Measurements from ENCODE around the gene HBG1.
"Not testable (repeated sequence)": the region's sequence is repeated elsewhere in the genome, so short reads cannot be mapped to it uniquely, and the experiment has no call there.

HBG1 gene

GRCh38 chr11:5250543-5251204 lies 1.0 kb upstream of the HBG1 start:
- TF ChIP-seq ZFX (IDR thresholded peaks at IDR 0.05; ENCODE audit: borderline replicate concordance) (no peak), CTCF (IDR thresholded peaks at IDR 0.05) (no peak)

GRCh38 chr11:5248498-5248897 lies 1.2 kb downstream of the HBG1 start:
- not testable (repeated sequence) for H3K27ac ChIP-seq

More at GRCh38 chr11:5250543-5251204, 1.0 kb upstream of the HBG1 start:
- H3K27ac ChIP-seq, result no peak overlapping the region

- H3K27ac ChIP-seq, result no peak overlapping the region
- TF ChIP-seq ZFX (IDR thresholded peaks at IDR 0.05; ENCODE audit: borderline replicate concordance), result no peak
- TF ChIP-seq CTCF (IDR thresholded peaks at IDR 0.05), result no peak
Measured at GRCh38 chr11:5247472-5248192, 2.0 kb downstream of the HBG1 start.

GRCh38 chr11:5246772-5247471 lies 2.7 kb downstream of the HBG1 start:
- H3K27ac ChIP-seq, result no peak overlapping the region
- TF ChIP-seq CTCF (IDR thresholded peaks at IDR 0.05) (no peak), ZFX (IDR thresholded peaks at IDR 0.05; ENCODE audit: borderline replicate concordance) (no peak)

- no peak overlapping the region for H3K27ac ChIP-seq
- TF ChIP-seq ZFX (IDR thresholded peaks at IDR 0.05; ENCODE audit: borderline replicate concordance), result no peak
Measured at GRCh38 chr11:5245155-5245554, 4.5 kb downstream of the HBG1 start.

GRCh38 chr11:5243816-5244180 lies 5.9 kb downstream of the HBG1 start:
- TF ChIP-seq ZFX (IDR thresholded peaks at IDR 0.05; ENCODE audit: borderline replicate concordance), result no peak
- TF ChIP-seq CTCF (IDR thresholded peaks at IDR 0.05), result no peak
- no peak overlapping the region for H3K27ac ChIP-seq

- TF ChIP-seq ZFX (IDR thresholded peaks at IDR 0.05; ENCODE audit: borderline replicate concordance) (no peak), CTCF (IDR thresholded peaks at IDR 0.05) (no peak)
- H3K27ac ChIP-seq, result no peak overlapping the region
Measured at GRCh38 chr11:5242933-5243815, 6.5 kb downstream of the HBG1 start.

Measured in 22Rv1 (cell line).